Activated naive CD8-positive, alpha-beta T cell treated with anti-CD3 and anti-CD28 coated beads, Interleukin-2, amount 10 ng/mL, durations not matched to agents 7 days and 5 days (primary cell): ENCODE results near the gene AP5Z1. TPM values are rescaled to one million over a fixed set of nuclear protein-coding genes. Genes with fewer than 3 reads are reported as not detected.

Experiments
- ATAC-seq: fragments of 150-1000 bp; cut with Tn5 transposase; one replicate; pipeline ENCODE4 v1.10.0; 2021; ENCODE audit warnings: low read depth, moderate library complexity
- POLR2A ChIA-PET: fragments of 350-600 bp; sonication (Branson Sonifier 250); formaldehyde crosslinking; loops from one replicate; lab custom pipeline; 2021; ENCODE audit warnings: antibody characterized with exemption; lab: Charles Lee
- DNase-seq: peaks from one replicate; pipeline ENCODE4 v3.0.0; 2021
- H3K27ac Mint-ChIP-seq: one replicate; pipeline ENCODE4 v1.8.0; 2022; ENCODE audit warnings: mild to moderate bottlenecking, mixed read lengths
- H3K27me3 Mint-ChIP-seq: one replicate; pipeline ENCODE4 v1.8.0; 2022; ENCODE audit warnings: mild to moderate bottlenecking, moderate library complexity, mixed read lengths
- H3K36me3 Mint-ChIP-seq: one replicate; pipeline ENCODE4 v1.8.0; 2021; ENCODE audit warnings: mild to moderate bottlenecking, mixed read lengths
- H3K4me1 Mint-ChIP-seq: one replicate; pipeline ENCODE4 v1.8.0; 2021; ENCODE audit warnings: mixed read lengths
- H3K4me3 Mint-ChIP-seq: one replicate; pipeline ENCODE4 v1.8.0; 2022; ENCODE audit warnings: mild to moderate bottlenecking, moderate library complexity, mixed read lengths
- H3K9me3 Mint-ChIP-seq: one replicate; pipeline ENCODE4 v1.8.0; 2021; ENCODE audit warnings: mixed read lengths
- total RNA-seq, 2 experiments: library from RNA; stranded (reverse); gene quantifications; one replicate each; pipeline ENCODE4 v1.2.3, GENCODE V29; 2021

The AP5Z1 gene
- total RNA-seq, 2 experiments from 2014 or later = 70.1 to 74.6 TPM

GRCh38 chr7:4738711-4739527, 36.5 kb upstream of the AP5Z1 start:
- POLR2A ChIA-PET = interaction anchor here (1.2 kb wide), 1 partner anchor 97 kb away, joined by 3 read pairs; no protein-coding TSS in a partner anchor

GRCh38 chr7:4739528-4739992, 35.9 kb upstream of the AP5Z1 start:
- Mint-ChIP-seq H3K27ac (peak overlapping the region; percentile 79), H3K9me3 (no peaks in the 10 kb centered on the region), H3K36me3 (peaks cover 20% of the 10 kb centered on the region), H3K4me1 (peaks cover 30% of the 10 kb centered on the region), H3K27me3 (no peaks in the 10 kb centered on the region), H3K4me3 (peak overlapping the region; percentile 52)
- ATAC-seq = no peak
- POLR2A ChIA-PET = no interaction called here
- no peak for DNase-seq

More at GRCh38 chr7:4738711-4739527, 36.5 kb upstream of the AP5Z1 start:
- Mint-ChIP-seq H3K27ac (peak overlapping the region; percentile 79), H3K4me3 (peak overlapping the region; percentile 52), H3K27me3 (no peaks in the 10 kb centered on the region), H3K9me3 (no peaks in the 10 kb centered on the region), H3K4me1 (peaks cover 30% of the 10 kb centered on the region), H3K36me3 (peaks cover 20% of the 10 kb centered on the region)
- DNase-seq (no peak), ATAC-seq (peak; percentile 24)

GRCh38 chr7:4740796-4741195, 34.6 kb upstream of the AP5Z1 start:
- H3K36me3 Mint-ChIP-seq = peaks cover 20% of the 10 kb centered on the region
- DNase-seq (no peak), ATAC-seq (no peak)
- H3K27ac Mint-ChIP-seq = no peak overlapping the region
- H3K9me3 Mint-ChIP-seq = no peaks in the 10 kb centered on the region
- POLR2A ChIA-PET = no interaction called here
- H3K4me1 Mint-ChIP-seq = peaks cover 32% of the 10 kb centered on the region
- no peaks in the 10 kb centered on the region for H3K27me3 Mint-ChIP-seq
- no peak overlapping the region for H3K4me3 Mint-ChIP-seq

GRCh38 chr7:4742051-4742573, 33.3 kb upstream of the AP5Z1 start:
- ATAC-seq (no peak), DNase-seq (no peak)
- peaks cover 18% of the 10 kb centered on the region for H3K36me3 Mint-ChIP-seq
- H3K27me3 Mint-ChIP-seq = no peaks in the 10 kb centered on the region
- H3K4me3 Mint-ChIP-seq = no peak overlapping the region
- POLR2A ChIA-PET = interaction anchor here (0.8 kb wide), 1 partner anchor 101 kb away, joined by 3 read pairs; no protein-coding TSS in a partner anchor
- H3K4me1 Mint-ChIP-seq = peaks cover 37% of the 10 kb centered on the region
- no peak overlapping the region for H3K27ac Mint-ChIP-seq
- H3K9me3 Mint-ChIP-seq = no peaks in the 10 kb centered on the region

DNA sequence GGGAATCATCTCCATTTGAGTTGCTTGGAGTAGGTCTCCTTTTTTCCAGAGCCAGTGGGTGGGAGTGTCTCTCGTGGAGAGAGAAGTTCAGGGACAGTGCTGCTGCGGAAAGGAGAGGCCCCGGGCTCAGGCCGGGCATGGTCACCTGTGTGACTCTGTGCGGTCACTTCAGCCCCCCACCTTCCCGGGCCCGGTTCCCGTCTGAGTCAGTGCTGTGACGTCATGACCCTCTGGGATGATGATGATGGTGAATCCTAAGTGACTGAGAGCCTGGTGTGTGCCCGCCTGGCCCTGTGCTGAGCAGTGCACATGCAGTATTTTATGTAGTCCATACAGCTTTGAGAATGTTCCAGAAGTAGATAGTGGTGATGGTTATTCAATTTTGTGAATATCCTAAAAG, 32.6 kb upstream of the AP5Z1 start:
- no peak overlapping the region for H3K27ac Mint-ChIP-seq
- no peaks in the 10 kb centered on the region for H3K27me3 Mint-ChIP-seq
- no peak overlapping the region for H3K4me3 Mint-ChIP-seq
- POLR2A ChIA-PET = interaction anchor here (1.0 kb wide), 1 partner anchor 102 kb away, joined by 4 read pairs; no protein-coding TSS in a partner anchor
- H3K4me1 Mint-ChIP-seq = peaks cover 35% of the 10 kb centered on the region
- ATAC-seq (no peak), DNase-seq (no peak)
- no peaks in the 10 kb centered on the region for H3K9me3 Mint-ChIP-seq
- H3K36me3 Mint-ChIP-seq = peaks cover 19% of the 10 kb centered on the region

GRCh38 chr7:4744391-4745264, 30.8 kb upstream of the AP5Z1 start:
- POLR2A ChIA-PET = interaction anchor here (1.0 to 4.5 kb wide), 5 partner anchors 11 to 103 kb away, joined by 4 to 43 read pairs (median 32); partner anchors contain the start of genes AP5Z1 and FOXK1
- Mint-ChIP-seq H3K36me3 (peaks cover 25% of the 10 kb centered on the region), H3K4me3 (peak overlapping the region; percentile 85), H3K4me1 (peaks cover 30% of the 10 kb centered on the region), H3K9me3 (no peaks in the 10 kb centered on the region), H3K27ac (peak overlapping the region; percentile 92), H3K27me3 (no peaks in the 10 kb centered on the region)
- peak; percentile 86 for DNase-seq
- ATAC-seq = peak; percentile 75

DNA sequence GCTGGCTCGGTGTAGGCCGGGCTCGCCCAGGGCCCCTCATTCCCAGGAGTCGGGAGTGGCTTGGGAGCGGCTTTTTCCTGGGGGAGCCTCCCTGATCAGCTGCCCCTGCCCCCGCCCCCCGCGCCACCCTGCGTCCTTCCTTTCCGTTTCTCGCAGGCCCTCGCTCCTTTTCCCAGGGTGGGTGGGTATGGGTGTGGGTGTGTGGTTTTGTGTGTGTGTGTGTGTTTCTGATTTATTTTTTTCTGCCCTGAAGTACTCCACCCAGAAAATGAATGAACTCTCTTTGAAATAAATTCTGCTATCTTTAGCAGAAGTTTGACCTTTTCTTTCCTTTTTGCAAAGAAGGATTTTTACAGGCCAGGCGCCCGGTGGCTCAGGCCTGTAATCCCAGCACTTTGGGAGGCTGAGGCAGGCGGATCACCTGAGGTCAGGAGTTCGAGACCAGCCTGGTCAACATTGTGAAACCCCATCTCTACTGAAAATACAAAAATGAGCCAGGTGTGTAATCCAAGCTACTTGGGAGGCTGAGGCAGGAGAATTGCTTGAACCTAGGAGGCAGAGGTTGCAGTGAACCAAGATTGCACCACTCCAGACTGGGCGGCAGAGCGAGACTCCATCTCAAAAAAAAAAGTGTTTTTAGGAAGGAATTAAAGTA, 30.0 kb upstream of the AP5Z1 start:
- Mint-ChIP-seq H3K4me3 (peak overlapping the region; percentile 85), H3K36me3 (peaks cover 21% of the 10 kb centered on the region), H3K27ac (peak overlapping the region; percentile 92), H3K9me3 (no peaks in the 10 kb centered on the region), H3K4me1 (peaks cover 26% of the 10 kb centered on the region), H3K27me3 (no peaks in the 10 kb centered on the region)
- no peak for DNase-seq
- POLR2A ChIA-PET = interaction anchor here (1.0 to 4.5 kb wide), 7 partner anchors 12 to 104 kb away, joined by 4 to 43 read pairs (median 27); partner anchors contain the start of genes AP5Z1 and FOXK1
- ATAC-seq = peak; percentile 17

DNA sequence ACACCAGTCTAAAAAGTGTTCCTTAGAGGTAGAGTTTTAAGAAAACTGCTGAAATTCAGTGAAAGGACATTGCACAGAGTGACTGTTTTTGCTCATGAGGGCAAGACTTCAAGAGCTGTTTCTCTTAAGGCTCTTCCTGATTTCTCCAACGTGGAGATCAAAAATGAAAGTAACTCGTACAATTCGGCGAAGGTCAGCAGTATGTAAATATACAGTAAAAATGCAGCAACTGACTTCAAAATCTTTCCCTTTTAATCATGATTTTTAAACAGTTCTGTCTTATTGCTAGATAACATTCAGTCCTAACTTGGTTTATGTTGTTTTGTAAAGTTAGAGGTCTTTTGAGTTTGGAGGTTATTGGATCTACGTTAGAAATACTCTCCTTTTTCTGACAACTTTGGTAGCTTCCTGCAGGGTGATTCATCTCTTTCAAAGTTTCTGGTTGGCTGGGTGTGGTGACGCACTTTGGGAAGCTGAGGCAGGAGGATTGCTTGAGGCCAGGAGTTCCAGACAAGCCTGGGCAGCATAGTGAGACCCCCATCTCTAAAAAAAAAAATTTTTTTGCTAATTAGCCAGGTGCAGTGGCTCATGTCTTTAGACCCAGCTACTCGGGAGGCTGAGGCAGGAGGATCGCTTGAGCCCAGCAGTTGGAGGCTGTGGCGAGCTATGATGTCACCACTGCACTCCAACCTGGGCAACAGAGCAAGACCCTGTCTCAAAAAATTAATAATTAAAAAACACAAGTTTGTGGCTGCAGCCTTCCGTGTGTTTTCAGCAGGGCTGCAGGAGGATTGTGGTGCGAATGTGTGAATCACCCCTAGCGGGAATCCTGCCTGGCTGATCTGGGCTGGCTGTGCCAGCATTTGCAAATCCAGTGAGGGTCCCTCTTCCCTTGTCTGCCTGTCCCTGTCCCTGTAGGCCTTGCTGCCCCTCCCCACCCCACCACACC, 29.2 kb upstream of the AP5Z1 start:
- Mint-ChIP-seq H3K27me3 (no peaks in the 10 kb centered on the region), H3K27ac (peak overlapping the region; percentile 92), H3K4me1 (peaks cover 26% of the 10 kb centered on the region), H3K9me3 (no peaks in the 10 kb centered on the region), H3K36me3 (peaks cover 19% of the 10 kb centered on the region), H3K4me3 (peak overlapping the region; percentile 85)
- no peak for DNase-seq
- POLR2A ChIA-PET = interaction anchor here (0.9 to 4.5 kb wide), 9 partner anchors 9 to 104 kb away, joined by 3 to 43 read pairs (median 20); partner anchors contain the start of genes AP5Z1 and FOXK1
- ATAC-seq = peak; percentile 13

DNA sequence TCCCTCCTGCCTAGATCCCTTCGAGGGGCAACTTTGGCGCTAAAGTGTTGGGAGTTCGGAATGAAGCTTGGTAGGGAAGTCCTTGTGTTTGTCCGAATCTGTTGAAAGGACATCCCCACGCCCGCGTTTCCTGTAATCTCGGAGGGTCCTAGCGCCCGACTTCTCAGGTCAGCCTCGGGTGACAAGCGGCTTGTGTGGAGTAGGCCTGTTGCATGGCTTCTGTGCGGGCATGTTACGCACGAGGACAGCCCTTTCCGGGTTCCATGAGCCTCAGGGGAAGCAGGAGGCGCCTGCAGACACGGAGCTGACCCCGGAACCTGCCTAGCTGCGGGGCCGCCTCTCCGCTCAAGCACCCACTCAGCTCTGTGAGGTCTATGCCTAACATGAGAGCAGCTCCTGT, 28.4 kb upstream of the AP5Z1 start:
- no peak for DNase-seq
- peaks cover 15% of the 10 kb centered on the region for H3K36me3 Mint-ChIP-seq
- peak overlapping the region; percentile 11 for H3K4me3 Mint-ChIP-seq
- no peaks in the 10 kb centered on the region for H3K9me3 Mint-ChIP-seq
- POLR2A ChIA-PET = interaction anchor here (1.5 to 4.5 kb wide), 6 partner anchors 13 to 105 kb away, joined by 5 to 43 read pairs (median 30); partner anchors contain the start of genes AP5Z1 and FOXK1
- ATAC-seq = no peak
- H3K27ac Mint-ChIP-seq = peak overlapping the region; percentile 90
- peaks cover 26% of the 10 kb centered on the region for H3K4me1 Mint-ChIP-seq
- no peaks in the 10 kb centered on the region for H3K27me3 Mint-ChIP-seq

DNA sequence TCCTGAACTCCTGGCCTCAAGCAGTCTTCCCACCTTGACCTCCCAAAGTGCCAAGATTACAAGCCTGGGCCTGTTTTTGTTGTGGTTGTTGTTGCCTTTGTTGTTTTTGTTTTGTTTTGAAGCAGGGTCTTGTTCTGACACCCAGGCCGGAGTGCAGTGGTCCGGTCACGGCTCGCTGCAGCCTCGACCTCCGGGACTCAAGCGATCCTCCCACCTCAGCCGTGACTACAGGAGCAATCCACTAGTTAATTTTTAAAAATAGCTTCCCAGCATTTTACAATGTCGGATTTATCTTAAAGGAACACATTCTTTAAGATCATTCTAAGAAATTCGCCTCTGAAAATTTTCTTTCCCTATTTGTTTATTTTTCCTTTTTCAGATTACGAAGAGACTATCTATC, 27.7 kb upstream of the AP5Z1 start:
- peaks cover 12% of the 10 kb centered on the region for H3K36me3 Mint-ChIP-seq
- peaks cover 26% of the 10 kb centered on the region for H3K4me1 Mint-ChIP-seq
- H3K27ac Mint-ChIP-seq = peak overlapping the region; percentile 90
- peak overlapping the region; percentile 60 for H3K4me3 Mint-ChIP-seq
- POLR2A ChIA-PET = interaction anchor here (4.0 to 4.5 kb wide), 4 partner anchors 14 to 65 kb away, joined by 27 to 43 read pairs (median 35); partner anchors contain the start of genes AP5Z1 and FOXK1
- DNase-seq = no peak
- no peak for ATAC-seq
- H3K9me3 Mint-ChIP-seq = no peaks in the 10 kb centered on the region
- no peaks in the 10 kb centered on the region for H3K27me3 Mint-ChIP-seq

- Mint-ChIP-seq H3K27ac (peak overlapping the region; percentile 90), H3K9me3 (no peaks in the 10 kb centered on the region), H3K36me3 (peaks cover 10% of the 10 kb centered on the region), H3K27me3 (no peaks in the 10 kb centered on the region), H3K4me3 (peak overlapping the region; percentile 60), H3K4me1 (peaks cover 28% of the 10 kb centered on the region)
- ATAC-seq (no peak), DNase-seq (no peak)
- POLR2A ChIA-PET = interaction anchor here (4.5 kb wide), 1 partner anchor 65 kb away, joined by 27 read pairs; the partner anchor contains the start of gene FOXK1
These were observed 27.2 kb upstream of the AP5Z1 start for GRCh38 chr7:4748231-4748681.
